Upper lobe of left lung (tissue), 6 donors: ENCODE data around the gene PHF21B. TPM values are rescaled to one million over a fixed set of nuclear protein-coding genes. Genes with fewer than 3 reads are reported as not detected.

Experiments
- ATAC-seq, 2 donors: fragments of 200-7000 bp; cut with Tn5 transposase; one replicate each; pipeline ENCODE4 v1.9.1; 2022; ENCODE audit warnings: mild to moderate bottlenecking in 2 of 2, moderate library complexity in 2 of 2; ENCODE audit not compliant: low FRiP score in 2 of 2
- DNase-seq, 2 donors: peaks; one replicate each; pipeline ENCODE4 v3.0.0-alpha.2; 2019 to 2020
- H3K27ac ChIP-seq, 4 donors: fragments of 200-600 bp; sonication (generic); one replicate each; pipeline ENCODE4 v1.5.1; 2016 to 2019
- H3K27me3 ChIP-seq, 4 donors: fragments of 200-600 bp; sonication (generic); one replicate each; pipeline ENCODE4 v1.5.1; 2017 to 2019
- H3K36me3 ChIP-seq, 4 donors: fragments of 200-600 bp; sonication (generic); one replicate each; pipeline ENCODE4 v1.5.1; 2016 to 2019
- H3K4me1 ChIP-seq, 4 donors: fragments of 200-600 bp; sonication (generic); one replicate each; pipeline ENCODE4 v1.5.1; 2018 to 2019
- H3K4me3 ChIP-seq, 4 donors: fragments of 200-600 bp; sonication (generic); one replicate each; pipeline ENCODE4 v1.5.1; 2017 to 2019; ENCODE audit warnings: mild to moderate bottlenecking in 2 of 4, moderate library complexity in 1 of 4
- H3K9me3 ChIP-seq, 4 donors: fragments of 200-600 bp; sonication (generic); one replicate each; pipeline ENCODE4 v1.5.1; 2018 to 2019
- EP300 ChIP-seq, 4 donors: sonication (generic); formaldehyde crosslinking; IDR thresholded peaks; one replicate each; pipeline ENCODE4 v1.5.1; 2017; ENCODE audit warnings: antibody characterized with exemption in 4 of 4, control low read depth in 2 of 4
- POLR2A ChIP-seq, 4 donors: fragments of 450-650 bp; IDR thresholded peaks; one replicate each; pipeline ENCODE4 v1.5.1; 2016 to 2017; ENCODE audit warnings: antibody characterized with exemption in 4 of 4, mild to moderate bottlenecking in 2 of 4
- POLR2AphosphoS5 ChIP-seq, 2 donors: sonication (generic); formaldehyde crosslinking; IDR thresholded peaks; one replicate each; pipeline ENCODE4 v1.5.1; 2017; ENCODE audit warnings: antibody characterized with exemption in 2 of 2
- WGBS, 2 donors: methylation state at CpG; one replicate each; pipeline ENCODE4 v1.1.5; 2017 to 2018; 5-methylcytosine and 5-hydroxymethylcytosine counted together
- total RNA-seq, 6 donors: library from RNA; depleted of rRNA in 4 of 6; stranded (reverse); fragments of >200 nt in 4 of 6; gene quantifications; one replicate each; pipeline versions ENCODE4 v1.1.0 to v1.2.1, GENCODE V29; 2016 to 2021
- TF ChIP-seq, protein P1 (sequence below), 6 experiments: fragments of 450-650 bp in 4 of 6; fragments of 200-600 bp in 2 of 6; sonication (generic) in 2 of 6; IDR thresholded peaks; one replicate each; pipeline ENCODE4 v1.5.1; 2016 to 2019; ENCODE audit warnings: antibody characterized with exemption in 6 of 6
- donor health status: DM: no; HTN: no; CAD: no; lungs with moderate emphysema.
- donor health status: DM: no; HTN: yes; CAD: no; lungs with severe emphysema.

PHF21B gene
- total RNA-seq, 6 donors from 2014 or later, result 0.06 to 0.24 TPM; not detected in 4

DNA sequence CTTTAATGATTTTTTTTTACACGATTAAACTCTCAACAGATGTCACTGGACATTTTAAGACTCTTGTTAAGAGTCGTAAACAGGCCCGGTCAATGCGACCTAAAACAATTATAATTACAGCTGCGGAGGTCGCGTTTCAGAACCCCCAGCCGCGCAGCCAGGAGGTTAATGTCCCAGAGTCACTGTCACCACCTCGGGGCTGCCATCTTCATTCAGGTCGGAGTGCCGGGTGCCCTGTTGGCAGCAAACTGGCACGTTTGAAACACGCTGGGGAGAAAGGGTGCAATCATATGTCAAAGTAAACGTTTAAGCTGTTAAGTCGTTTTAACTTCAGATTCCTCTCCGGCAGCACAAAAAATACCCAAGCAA is 711 bp upstream of the PHF21B start:
- H3K27ac ChIP-seq, result no peak overlapping the region
- DNase-seq (no peak), ATAC-seq (no peak)
- H3K9me3 ChIP-seq, result no peaks in the 10 kb centered on the region
- no peaks in the 10 kb centered on the region for H3K36me3 ChIP-seq
- peaks cover 28 to 46% (median 35%) of the 10 kb centered on the region in 4 donors for H3K4me1 ChIP-seq
- peaks cover 0 to 47% (median 28%) of the 10 kb centered on the region in 4 donors for H3K27me3 ChIP-seq
- WGBS, 2 donors, result 6% methylated on average over 17 of the region's 17 CpGs
- TF ChIP-seq, protein P1, sequence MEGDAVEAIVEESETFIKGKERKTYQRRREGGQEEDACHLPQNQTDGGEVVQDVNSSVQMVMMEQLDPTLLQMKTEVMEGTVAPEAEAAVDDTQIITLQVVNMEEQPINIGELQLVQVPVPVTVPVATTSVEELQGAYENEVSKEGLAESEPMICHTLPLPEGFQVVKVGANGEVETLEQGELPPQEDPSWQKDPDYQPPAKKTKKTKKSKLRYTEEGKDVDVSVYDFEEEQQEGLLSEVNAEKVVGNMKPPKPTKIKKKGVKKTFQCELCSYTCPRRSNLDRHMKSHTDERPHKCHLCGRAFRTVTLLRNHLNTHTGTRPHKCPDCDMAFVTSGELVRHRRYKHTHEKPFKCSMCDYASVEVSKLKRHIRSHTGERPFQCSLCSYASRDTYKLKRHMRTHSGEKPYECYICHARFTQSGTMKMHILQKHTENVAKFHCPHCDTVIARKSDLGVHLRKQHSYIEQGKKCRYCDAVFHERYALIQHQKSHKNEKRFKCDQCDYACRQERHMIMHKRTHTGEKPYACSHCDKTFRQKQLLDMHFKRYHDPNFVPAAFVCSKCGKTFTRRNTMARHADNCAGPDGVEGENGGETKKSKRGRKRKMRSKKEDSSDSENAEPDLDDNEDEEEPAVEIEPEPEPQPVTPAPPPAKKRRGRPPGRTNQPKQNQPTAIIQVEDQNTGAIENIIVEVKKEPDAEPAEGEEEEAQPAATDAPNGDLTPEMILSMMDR (IDR thresholded peaks at IDR 0.05), result no peak
- no peak for TF ChIP-seq POLR2A (IDR thresholded peaks at IDR 0.05)
- H3K4me3 ChIP-seq, result peak overlapping the region in 3 of 4 donors; percentile 39 to 53 (median 49)

DNA sequence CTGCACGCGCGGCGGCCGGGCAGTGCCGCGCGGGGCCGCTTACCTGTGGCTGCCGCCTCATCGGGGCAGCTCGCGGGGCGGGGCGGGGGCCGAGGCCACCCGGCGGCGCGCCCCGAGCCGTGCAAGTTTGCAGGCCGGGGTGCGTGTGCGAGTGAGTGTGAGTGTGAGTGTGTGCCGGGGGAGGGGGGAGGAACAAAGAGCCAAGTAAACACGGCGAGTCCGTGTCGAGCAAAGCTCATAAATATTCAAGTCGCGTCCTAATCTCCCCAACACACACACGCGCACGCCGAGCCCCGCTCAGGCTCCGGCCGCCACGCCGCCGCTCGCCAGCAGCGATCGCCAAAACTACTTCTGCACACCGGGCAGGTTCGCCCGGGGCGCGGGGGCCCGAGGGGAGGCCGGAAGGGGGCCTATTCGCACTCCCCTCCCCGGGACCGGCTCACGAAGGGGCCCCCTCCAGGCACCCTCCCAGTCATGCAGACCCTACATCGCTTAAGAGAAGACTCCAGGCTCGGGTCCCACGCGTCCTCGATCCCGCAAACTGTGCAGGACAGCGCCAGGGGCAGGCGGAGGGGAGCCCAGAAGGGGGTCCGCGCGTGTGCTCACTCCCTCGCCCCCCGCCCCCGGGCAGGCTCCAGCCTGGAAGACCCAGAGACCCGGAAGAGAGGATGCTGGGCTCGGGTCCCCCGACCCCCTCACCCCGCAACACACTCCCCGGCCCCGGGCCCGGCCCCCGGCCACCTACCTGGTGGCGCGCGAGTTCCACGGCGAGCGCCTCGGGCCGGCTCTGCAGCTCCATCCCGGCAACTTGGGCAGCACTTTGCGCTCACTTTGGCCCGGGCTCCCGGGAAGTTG is 827 bp downstream of the PHF21B start:
- ATAC-seq (no peak), DNase-seq (peak in 1 of 2 donors; percentile 80)
- peaks cover 0 to 47% (median 28%) of the 10 kb centered on the region in 4 donors for H3K27me3 ChIP-seq
- no peak overlapping the region for H3K27ac ChIP-seq
- peaks cover 28 to 46% (median 35%) of the 10 kb centered on the region in 4 donors for H3K4me1 ChIP-seq
- no peaks in the 10 kb centered on the region for H3K9me3 ChIP-seq
- WGBS, 2 donors, result 0 to 2% methylated on average over 1 to 50 of the region's 90 CpGs
- TF ChIP-seq, protein P1 (IDR thresholded peaks at IDR 0.05), result no peak
- TF ChIP-seq POLR2A (IDR thresholded peaks at IDR 0.05), result no peak
- TF ChIP-seq POLR2AphosphoS5 (IDR thresholded peaks at IDR 0.05), result no peak
- no peak for TF ChIP-seq EP300 (IDR thresholded peaks at IDR 0.05)
- no peaks in the 10 kb centered on the region for H3K36me3 ChIP-seq
- H3K4me3 ChIP-seq, result peak overlapping the region in 3 of 4 donors; percentile 39 to 53 (median 49)

DNA sequence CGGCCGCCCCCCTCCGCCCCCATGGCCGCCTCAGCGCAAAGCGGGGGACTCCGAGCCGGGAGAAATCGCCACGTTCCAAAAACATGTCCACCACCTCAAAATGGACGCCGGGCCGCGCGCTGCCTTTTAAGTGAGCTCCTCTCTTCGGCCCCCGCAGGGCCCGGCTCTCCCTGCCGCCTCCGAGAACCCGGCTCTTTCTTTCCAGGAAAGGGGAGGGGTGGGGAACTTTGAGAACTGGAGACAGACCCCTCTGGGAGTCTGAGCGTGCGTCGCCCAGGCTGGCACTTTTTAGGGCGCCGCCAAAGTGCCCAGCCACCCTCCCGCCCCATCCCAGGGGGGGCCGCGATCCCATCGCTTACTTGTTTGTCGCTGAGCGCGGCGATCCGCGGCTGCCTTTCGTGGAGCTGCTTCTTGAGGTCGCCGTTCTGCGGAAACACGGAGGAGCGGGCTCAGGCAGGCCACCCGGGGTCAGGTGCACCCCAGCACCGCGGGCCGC is 1.6 kb downstream of the PHF21B start:
- DNase-seq (peak in 1 of 2 donors; percentile 78), ATAC-seq (no peak)
- Histone ChIP-seq H3K9me3 (no peaks in the 10 kb centered on the region), H3K4me3 (peak overlapping the region in 3 of 4 donors; percentile 39 to 53 (median 49)), H3K27me3 (peaks cover 0 to 47% (median 28%) of the 10 kb centered on the region in 4 donors), H3K36me3 (no peaks in the 10 kb centered on the region), H3K27ac (peak overlapping the region in 1 of 4 donors; percentile 47), H3K4me1 (peaks cover 28 to 46% (median 35%) of the 10 kb centered on the region in 4 donors)
- TF ChIP-seq, protein P1 (IDR thresholded peaks at IDR 0.05), result no peak
- TF ChIP-seq POLR2AphosphoS5 (IDR thresholded peaks at IDR 0.05) (no peak), EP300 (IDR thresholded peaks at IDR 0.05) (no peak), POLR2A (IDR thresholded peaks at IDR 0.05) (no peak)
- 0 to 2% methylated on average over 2 to 30 of the region's 46 CpGs for WGBS, 2 donors

DNA sequence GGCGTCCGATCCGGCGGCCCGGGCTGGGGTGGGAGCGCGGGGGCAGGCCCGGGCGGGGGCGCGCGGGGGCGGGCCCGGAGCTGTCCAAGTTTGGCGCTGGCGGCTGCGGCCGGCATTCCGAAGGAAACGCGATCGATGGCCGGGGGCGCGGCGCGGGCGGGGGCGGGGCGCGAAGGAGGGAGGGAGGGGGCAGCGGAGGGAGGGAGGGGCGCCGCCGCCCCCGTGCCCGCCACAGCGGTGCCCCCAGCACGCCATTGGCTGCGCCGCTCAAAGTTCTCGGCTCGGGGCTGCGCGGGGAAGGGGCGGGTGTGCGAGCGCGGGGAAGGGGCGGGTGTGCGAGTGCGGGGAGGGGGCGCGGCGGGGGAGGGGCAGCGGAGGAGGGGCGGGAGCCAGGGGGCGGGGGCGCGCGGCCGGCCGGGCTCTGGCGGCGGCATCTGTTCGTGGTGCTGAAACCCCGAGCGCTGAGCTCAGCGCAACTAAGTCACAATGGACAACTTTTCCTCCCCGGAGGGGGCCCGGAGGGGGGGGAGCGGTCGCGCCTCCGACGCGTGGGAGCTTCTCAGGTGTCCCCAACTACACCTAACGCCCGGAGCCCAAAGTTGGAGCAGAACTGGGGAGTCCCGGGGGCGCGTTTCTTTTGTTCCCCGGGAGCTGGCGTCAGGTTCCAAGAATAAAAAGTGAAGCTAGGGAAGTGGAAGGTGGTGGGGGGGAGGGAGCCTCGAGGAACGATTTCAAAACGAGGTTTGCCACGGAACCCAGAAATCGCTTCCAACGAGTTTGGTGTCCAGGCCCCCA is 2.2 kb downstream of the PHF21B start:
- no peak for TF ChIP-seq EP300 (IDR thresholded peaks at IDR 0.05)
- no peak for TF ChIP-seq POLR2AphosphoS5 (IDR thresholded peaks at IDR 0.05)
- no peak for TF ChIP-seq POLR2A (IDR thresholded peaks at IDR 0.05)
- TF ChIP-seq, protein P1 (IDR thresholded peaks at IDR 0.05), result no peak
- ATAC-seq, result peak in 1 of 2 donors; percentile 40
- H3K9me3 ChIP-seq, result no peaks in the 10 kb centered on the region
- no peaks in the 10 kb centered on the region for H3K36me3 ChIP-seq
- 0% methylated on average over 17 to 26 of the region's 90 CpGs for WGBS, 2 donors
- DNase-seq, result peak in 1 of 2 donors; percentile 86
- H3K4me1 ChIP-seq, result peaks cover 28 to 46% (median 35%) of the 10 kb centered on the region in 4 donors
- peaks cover 0 to 47% (median 28%) of the 10 kb centered on the region in 4 donors for H3K27me3 ChIP-seq
- peak overlapping the region in 3 of 4 donors; percentile 39 to 53 (median 49) for H3K4me3 ChIP-seq
- H3K27ac ChIP-seq, result peak overlapping the region in 1 of 4 donors; percentile 47
